ENCODE data around the gene PHLDA2.
"Not testable (repeated sequence)": the region's sequence is repeated elsewhere in the genome, so short reads cannot be mapped to it uniquely, and the experiment has no call there.

PHLDA2 gene

DNA sequence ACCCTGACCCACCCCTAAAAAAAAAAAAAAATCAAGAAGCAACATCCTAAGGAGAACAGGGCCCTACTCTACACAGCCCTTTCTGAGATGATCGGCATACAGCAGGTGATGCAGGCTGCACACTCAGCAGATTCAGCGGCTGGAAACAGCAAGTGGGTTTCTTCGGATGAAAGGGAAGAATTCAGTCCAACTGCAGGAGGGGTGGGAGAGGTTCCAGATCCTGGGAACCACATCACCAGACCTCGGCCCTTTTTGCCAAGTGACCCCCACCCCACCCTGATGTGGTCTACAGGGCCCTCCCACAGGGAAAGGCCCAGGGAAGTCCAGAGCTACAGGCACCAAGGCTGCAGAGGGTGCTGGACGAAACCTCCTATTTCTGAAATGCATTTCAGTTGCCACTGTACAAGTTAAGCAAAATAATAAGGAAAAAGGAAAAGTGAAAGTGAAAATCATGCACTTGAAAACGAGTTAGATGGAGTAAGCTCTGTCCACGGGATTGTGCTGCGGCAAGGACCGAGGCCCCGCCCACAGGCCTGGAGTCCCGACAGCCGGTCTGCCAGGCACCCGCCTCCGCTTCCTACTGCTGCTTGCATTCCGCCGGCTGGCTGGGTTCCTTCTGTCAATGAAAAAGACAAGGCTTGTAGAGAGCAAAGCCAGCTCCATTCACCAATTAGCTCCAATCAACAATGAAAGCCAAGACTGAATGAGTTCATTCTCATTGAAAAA, 16.0 kb upstream of the PHLDA2 start:
- DNase-seq (ENCODE audit: low spot score), result peak; percentile 80

GRCh38 chr11:2944530-2944929, 15.3 kb upstream of the PHLDA2 start:
- no peak for DNase-seq (ENCODE audit: low spot score)

- DNase-seq (ENCODE audit: low spot score), result no peak
Measured at GRCh38 chr11:2943711-2944118, 14.5 kb upstream of the PHLDA2 start.

DNA sequence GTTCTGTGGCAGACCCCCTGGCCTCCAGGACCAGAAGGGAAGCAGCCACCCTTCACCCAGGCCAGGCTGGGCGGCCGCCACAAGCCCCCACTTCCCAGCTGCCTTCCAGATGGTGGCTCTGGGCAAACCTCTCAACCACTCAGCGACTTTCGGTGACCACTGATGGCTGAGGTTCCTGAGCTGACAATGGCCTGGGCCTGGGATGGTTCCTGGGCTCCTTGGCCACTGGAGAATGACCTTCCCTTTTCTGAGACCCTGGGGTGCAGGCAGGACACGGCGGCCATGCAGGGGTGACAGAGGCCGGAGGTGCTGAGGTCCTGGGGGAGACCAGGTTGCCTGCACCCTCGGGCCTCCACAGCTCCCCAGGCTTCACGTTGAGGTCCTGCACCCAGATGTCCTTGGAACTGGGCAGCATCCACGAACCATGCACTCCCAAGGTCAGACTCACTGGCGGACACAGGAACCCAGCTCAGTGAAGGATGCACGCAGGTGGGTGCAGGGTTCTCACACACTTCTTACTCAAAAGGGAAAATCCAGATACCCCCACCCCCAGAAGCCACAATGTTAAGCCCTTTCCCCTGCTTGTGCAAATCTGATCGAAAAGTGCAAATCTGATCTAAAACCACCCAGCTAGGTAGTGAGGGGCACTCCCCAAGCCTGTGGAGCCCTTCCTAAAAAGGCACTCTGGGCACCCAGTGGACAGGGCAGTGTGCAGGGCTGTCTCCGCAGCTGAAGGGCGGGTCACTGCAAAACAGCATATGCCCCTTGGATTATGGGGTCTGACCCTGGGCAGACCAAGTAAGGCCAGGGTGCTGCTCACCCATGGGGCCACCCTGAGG, 13.9 kb upstream of the PHLDA2 start:
- DNase-seq (ENCODE audit: low spot score), result no peak

DNA sequence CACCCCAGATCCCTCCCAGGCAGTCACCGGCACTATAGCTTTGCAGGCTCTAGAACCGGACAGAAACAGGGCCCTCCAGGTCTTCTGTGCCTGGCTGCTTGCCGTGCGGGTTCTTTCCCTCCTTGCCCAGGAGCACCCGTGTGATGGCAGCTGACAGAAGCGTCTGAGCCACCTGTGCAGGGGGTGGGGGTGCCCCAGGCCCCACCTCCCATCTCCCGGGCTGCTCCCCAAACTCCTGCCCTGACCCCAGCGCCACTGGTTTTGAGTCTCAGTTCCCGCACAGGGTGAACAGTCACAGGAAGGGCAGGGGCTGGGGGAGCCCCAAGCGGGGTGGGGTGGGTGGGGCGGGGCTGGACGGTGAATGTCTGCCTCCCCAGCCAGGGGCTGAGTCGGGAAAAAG, 13.2 kb upstream of the PHLDA2 start:
- no peak for DNase-seq (ENCODE audit: low spot score)

GRCh38 chr11:2940921-2941821, 12.0 kb upstream of the PHLDA2 start:
- DNase-seq (ENCODE audit: low spot score), result no peak

GRCh38 chr11:2940147-2940920, 11.1 kb upstream of the PHLDA2 start:
- DNase-seq (ENCODE audit: low spot score), result no peak

- not testable (repeated sequence) for DNase-seq (ENCODE audit: low spot score)
Measured at GRCh38 chr11:2938458-2939418, 9.5 kb upstream of the PHLDA2 start.

DNA sequence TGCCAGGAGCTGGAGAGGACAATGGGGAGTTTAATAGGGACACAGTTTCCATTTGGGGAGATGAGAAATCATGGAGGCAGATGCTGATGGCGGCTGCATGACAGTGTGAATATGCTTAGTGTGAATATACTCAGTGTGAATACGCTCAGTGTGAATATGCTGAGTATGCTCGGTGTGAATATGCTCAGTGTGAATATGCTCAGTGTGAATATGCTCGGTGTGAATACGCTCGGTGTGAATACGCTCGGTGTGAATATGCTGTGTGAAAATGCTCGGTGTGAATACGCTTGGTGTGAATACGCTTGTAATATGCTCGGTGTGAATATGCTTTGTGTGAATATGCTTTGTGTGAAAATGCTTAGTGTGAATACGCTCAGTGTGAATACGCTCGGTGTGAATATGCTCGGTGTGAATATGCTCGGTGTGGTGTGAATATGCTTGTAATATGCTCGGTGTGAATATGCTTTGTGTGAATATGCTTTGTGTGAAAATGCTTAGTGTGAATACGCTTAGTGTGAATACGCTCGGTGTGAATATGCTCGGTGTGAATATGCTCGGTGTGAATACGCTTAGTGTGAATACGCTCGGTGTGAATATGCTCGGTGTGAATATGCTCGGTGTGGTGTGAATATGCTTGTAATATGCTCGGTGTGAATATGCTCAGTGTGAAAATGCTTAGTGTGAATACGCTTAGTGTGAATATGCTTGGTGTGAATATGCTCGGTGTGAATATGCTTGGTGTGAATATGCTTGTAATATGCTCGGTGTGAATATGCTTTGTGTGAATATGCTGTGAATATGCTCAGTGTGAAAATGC, 8.6 kb upstream of the PHLDA2 start:
- not testable (repeated sequence) for DNase-seq (ENCODE audit: low spot score)

DNA sequence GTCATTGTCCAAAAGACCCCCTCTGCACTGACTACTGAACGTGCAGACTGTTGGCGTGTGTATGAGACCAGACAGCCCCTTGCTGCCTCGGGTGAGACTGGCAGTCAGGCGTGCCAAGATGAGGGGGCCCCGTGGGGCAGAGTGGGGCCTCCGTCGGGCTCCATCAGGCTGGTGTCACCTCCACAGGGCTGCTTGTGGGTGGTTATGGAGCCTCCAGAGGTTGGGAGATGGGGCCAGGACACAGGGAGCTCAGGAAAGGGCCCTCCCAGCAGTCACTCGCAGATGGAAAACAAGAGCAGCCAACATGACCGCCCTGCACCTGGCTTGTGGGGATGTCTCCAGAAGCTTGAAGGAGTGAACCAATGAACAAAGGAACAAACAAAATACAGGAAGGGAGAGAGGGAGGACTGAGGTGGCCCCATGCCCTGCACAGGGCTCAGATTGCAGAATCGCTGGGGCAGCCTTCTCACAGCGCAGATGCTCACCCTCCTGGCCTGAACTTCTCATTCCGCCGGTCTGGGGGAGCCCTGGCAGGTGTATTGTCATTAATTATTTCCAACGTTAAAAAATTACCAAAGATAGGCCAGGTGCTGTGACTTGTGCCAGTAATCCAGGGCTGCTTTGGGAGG, 5.5 kb upstream of the PHLDA2 start:
- no peak for DNase-seq (ENCODE audit: low spot score)

- no peak for DNase-seq (ENCODE audit: low spot score)
Measured at GRCh38 chr11:2934021-2934550, 4.9 kb upstream of the PHLDA2 start.

DNA sequence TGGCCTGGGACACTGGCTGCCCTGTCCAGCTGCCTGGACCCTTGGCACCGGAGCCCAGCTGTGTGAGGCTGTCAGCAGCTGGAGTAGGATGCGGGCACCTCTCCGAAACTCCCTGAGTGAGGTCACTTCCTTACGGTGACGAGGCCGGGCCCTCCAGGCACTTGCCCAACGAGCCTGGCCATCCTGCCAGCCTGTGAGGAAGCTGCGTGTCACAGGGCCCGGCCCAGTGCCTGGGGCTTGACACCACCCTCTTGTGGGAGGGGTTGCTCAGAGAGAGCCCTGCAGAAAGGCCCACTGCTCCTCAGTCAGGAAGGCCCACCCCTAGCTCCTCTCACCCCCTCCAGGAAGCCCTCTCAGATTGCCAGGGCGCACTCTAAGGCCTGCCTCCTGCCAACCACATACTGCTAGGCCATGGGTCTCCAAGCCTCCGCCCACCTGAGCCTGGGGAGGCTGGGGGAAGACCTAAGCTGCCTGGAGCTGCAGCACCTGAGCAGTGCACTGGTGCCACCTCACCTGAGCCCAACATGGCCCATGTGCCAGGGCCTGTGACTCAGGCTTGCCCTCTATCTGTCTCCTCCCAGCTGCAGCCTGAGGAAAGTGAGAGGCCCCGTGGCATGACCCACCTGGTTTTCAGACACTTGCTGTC, 4.3 kb upstream of the PHLDA2 start:
- peak; percentile 43 for DNase-seq (ENCODE audit: low spot score)

- no peak for DNase-seq (ENCODE audit: low spot score)
Measured at GRCh38 chr11:2932850-2933251, 3.6 kb upstream of the PHLDA2 start.

- no peak for DNase-seq (ENCODE audit: low spot score)
Measured at GRCh38 chr11:2931771-2932738, 2.8 kb upstream of the PHLDA2 start.

DNA sequence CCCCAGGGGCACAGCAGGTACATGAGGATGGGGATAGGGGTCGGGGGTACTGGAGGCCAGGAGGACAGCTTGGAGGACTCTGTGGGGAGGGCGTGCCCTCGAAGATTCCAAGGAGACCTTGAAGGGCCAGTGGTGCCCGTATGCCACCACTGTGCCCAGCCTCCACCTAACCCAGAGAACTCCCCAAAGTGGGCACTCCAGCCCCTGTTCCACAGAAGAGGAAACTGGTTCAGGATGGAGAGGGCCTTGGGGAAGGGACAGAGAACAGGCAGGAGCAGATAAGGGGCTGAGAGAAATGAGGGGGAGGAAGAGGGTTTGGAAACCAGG, 2.2 kb upstream of the PHLDA2 start:
- no peak for DNase-seq (ENCODE audit: low spot score)

- peak; percentile 45 for DNase-seq (ENCODE audit: low spot score)
Measured at GRCh38 chr11:2930704-2931419, 1.6 kb upstream of the PHLDA2 start.

Data from COLO829 (cell line).